ENCODE results near the gene CLPTM1L.

- TF ChIP-seq, protein P1, sequence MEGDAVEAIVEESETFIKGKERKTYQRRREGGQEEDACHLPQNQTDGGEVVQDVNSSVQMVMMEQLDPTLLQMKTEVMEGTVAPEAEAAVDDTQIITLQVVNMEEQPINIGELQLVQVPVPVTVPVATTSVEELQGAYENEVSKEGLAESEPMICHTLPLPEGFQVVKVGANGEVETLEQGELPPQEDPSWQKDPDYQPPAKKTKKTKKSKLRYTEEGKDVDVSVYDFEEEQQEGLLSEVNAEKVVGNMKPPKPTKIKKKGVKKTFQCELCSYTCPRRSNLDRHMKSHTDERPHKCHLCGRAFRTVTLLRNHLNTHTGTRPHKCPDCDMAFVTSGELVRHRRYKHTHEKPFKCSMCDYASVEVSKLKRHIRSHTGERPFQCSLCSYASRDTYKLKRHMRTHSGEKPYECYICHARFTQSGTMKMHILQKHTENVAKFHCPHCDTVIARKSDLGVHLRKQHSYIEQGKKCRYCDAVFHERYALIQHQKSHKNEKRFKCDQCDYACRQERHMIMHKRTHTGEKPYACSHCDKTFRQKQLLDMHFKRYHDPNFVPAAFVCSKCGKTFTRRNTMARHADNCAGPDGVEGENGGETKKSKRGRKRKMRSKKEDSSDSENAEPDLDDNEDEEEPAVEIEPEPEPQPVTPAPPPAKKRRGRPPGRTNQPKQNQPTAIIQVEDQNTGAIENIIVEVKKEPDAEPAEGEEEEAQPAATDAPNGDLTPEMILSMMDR (IDR thresholded peaks at IDR 0.05), result no peak
- no peak for TF ChIP-seq POLR2A (IDR thresholded peaks at IDR 0.05)
Measured at GRCh38 chr5:1270933-1271914, 73.7 kb downstream of the CLPTM1L start.

Data from suprapubic skin (tissue), 3 donors.